HG03039 (cell line): ENCODE data around the gene LFNG.
"Not testable (repeated sequence)": the region's sequence is repeated elsewhere in the genome, so short reads cannot be mapped to it uniquely, and the experiment has no call there.

Experiments used
- ATAC-seq: cut with Tn5 transposase; IDR thresholded peaks from one replicate; pipeline ENCODE4 v1.9.1; 2021; ENCODE audit warnings: mild to moderate bottlenecking, moderate library complexity; ENCODE audit not compliant: unreplicated experiment

The LFNG gene

GRCh38 chr7:2542011-2542915 is 22.7 kb downstream of the LFNG start:
- no peak for ATAC-seq

DNA sequence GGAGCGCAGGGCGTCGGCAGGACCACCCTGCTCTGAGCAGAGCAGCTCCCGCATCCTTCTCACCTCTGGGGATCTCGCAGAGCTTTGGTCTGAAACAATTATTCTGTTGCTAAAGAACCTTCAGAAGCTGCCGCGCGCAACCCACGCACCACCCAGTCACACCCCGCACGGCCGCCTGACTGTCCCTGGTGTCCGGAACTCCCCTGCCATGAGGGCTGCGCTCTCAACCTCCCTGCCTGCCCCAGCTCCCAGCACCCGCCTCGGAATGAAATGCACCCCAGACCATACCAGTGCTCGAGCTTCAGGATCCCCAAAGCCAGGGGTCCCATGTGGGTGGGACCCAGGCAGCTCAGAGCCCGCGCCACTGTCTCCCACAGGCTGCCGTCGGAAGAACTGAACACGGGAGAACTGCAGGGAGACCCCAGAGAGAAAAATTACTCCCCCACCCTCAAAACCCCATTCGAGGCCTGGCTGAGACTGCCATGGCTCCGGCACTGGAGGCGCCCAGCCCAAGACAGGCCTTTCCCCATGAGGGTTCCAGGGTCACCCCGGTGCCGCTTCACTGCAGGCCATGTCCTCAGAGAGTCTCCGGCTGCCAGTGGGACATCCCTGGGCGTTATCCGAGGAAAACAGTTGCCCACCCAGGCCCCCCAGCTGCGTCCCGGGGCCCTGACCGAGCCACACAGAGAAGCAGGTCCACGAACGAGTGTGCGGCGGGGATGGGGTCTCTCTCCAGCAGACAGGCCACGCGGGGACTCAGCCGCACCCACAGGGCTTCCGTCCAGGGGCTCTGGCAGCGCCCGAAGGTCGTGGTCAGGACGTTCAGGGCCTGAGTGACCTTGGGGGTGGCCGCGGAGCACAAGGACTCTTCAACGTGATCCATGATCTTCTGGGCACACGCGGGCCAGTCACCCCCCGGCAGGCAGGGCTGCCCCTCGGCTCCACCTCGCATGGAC is 23.6 kb downstream of the LFNG start:
- ATAC-seq, result no peak

GRCh38 chr7:2544541-2545188 is 25.1 kb downstream of the LFNG start:
- no peak for ATAC-seq

GRCh38 chr7:2545746-2546425 is 26.3 kb downstream of the LFNG start:
- ATAC-seq, result no peak

- ATAC-seq, result no peak
Measured at GRCh38 chr7:2546776-2547586, 27.4 kb downstream of the LFNG start.

- no peak for ATAC-seq
Measured at GRCh38 chr7:2551418-2551817, 31.8 kb downstream of the LFNG start.

- ATAC-seq, result no peak
Measured at GRCh38 chr7:2553108-2553507, 33.5 kb downstream of the LFNG start.

- no peak for ATAC-seq
Measured at GRCh38 chr7:2553831-2554581, 34.4 kb downstream of the LFNG start.

DNA sequence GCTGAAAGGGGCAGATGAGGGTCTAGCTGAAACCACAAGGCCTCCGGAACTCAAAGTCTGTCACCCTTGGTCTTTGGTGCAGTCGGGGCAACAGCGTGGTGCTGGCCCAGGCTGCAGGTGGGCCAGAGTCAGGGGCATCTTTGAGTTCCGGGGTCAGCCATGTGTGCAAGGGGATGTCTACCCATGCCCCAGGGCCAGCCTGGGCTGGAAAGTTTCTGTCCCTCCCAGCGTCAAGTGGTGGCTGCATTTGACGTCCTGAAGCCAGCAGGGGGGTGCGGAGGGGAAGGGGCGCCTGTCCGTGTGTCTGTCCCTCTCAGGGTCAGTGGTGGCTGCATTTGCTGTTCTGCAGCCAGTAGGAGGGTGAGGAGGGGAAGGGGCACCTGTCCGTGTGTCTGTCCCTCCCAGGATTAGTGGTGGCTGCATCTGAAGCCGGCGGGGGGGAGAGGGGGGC is 35.1 kb downstream of the LFNG start:
- no peak for ATAC-seq

- ATAC-seq, result peak; percentile 66
Measured at GRCh38 chr7:2555121-2556052, 35.8 kb downstream of the LFNG start, which contains the start of gene BRAT1. BRAT1 (minus strand) TSS chr7:2555524; CDS start chr7:2554431, 1,093 bp downstream.

GRCh38 chr7:2558629-2559282 is 39.2 kb downstream of the LFNG start, which contains the start of gene IQCE:
IQCE (plus strand) TSS chr7:2558979; CDS start chr7:2559182, 203 bp downstream.
- peak; percentile 47 for ATAC-seq

DNA sequence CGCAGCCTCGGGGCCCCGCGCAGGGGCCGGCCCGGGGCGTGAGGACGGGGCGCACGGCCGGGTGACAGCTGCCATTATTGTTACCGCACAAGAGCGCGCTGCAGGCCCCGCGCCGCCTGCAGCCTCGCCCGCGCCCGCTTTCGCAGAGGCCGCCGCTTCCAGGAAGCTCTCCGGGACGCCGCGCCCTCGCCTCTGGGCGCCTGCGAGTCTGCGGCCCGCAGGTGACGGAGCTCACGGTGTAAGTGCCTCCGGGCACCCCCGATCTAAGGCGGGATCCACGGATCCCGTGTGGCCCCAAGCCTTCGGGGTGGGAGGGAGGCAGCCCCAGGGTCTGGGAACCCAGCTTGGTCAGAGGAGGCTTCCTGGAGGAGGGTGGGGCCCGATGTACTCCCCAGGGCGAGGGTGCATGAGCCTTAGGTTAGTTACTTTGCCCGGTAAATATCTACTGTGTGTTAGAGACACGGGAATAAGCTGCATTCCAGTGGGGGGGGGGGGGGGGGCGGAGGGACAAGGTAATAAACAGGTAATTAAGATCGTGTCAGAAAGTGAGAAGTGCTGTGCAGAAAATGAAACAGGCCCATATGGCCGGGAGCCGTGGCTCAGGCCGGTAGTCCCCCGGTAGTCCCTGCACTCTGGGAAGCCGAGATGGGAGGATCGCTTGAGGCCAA is 39.8 kb downstream of the LFNG start:
- ATAC-seq, result peak; percentile 21

- not testable (repeated sequence) for ATAC-seq
Measured at GRCh38 chr7:2563955-2564354, 44.4 kb downstream of the LFNG start.

DNA sequence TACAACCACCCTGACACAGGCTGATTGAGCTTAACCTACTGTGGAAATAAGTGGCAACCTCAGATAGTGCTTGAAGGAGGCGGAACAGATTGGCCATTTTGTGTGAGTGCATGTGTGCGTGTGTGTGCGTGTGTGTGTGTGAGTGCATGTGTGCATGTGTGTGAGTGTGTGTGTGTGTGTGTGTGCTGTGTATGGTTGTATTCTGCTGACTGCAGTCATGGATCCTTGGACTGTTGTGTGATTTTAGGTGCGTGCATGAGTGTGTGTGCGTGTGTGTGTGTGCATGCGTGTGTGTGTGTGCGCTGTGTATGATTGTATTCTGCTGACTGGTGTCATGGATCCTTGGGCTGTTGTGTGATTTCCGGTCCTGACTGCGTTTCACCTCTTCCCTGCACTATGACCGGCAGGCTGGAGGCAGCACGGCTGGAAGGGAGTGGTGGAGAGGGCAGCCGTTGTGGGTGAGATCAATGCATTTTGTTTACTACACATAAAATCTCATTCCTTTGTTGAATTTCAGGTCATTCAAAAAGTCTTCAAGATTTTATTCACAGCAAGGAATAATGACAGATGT is 45.5 kb downstream of the LFNG start:
- ATAC-seq, result no peak

GRCh38 chr7:2566348-2566889 is 46.8 kb downstream of the LFNG start:
- ATAC-seq, result peak; percentile 17
